Testis (tissue), 2 donors: ENCODE results near the gene HECA.

Experiments used
- POLR2A ChIP-seq: fragments of 450-650 bp; IDR thresholded peaks from one replicate; pipeline ENCODE4 v1.6.1; 2017; ENCODE audit warnings: antibody characterized with exemption, mild to moderate bottlenecking, moderate library complexity
- TF ChIP-seq, protein P1 (sequence below), 3 experiments: fragments of 450-650 bp in 2 of 3; fragments of 200-600 bp in 1 of 3; sonication (generic) in 1 of 3; IDR thresholded peaks; one replicate each; pipeline ENCODE4 v1.5.1; 2016 to 2019; ENCODE audit warnings: antibody characterized with exemption in 3 of 3, mild to moderate bottlenecking in 2 of 3, moderate library complexity in 1 of 3

DNA sequence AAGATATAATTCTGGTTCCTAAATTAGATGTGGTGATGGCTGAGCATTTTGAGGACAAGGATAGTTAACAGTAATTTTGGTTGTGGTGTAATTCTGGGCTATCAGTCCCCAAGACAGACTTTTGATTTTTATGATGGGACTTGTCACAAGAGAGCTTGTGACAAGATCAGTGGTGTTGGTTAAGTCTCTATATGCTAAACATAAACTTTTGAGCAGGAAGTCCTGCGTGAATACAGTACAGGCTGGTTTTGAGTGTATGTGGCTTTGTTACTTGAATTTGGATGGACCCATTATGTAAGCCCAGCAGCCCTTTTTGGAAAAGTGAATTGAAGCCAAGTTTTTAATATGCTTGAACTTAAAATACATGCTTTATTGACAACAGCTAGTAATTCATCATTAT lies 38.9 kb downstream of the HECA start:
- TF ChIP-seq, protein P1, sequence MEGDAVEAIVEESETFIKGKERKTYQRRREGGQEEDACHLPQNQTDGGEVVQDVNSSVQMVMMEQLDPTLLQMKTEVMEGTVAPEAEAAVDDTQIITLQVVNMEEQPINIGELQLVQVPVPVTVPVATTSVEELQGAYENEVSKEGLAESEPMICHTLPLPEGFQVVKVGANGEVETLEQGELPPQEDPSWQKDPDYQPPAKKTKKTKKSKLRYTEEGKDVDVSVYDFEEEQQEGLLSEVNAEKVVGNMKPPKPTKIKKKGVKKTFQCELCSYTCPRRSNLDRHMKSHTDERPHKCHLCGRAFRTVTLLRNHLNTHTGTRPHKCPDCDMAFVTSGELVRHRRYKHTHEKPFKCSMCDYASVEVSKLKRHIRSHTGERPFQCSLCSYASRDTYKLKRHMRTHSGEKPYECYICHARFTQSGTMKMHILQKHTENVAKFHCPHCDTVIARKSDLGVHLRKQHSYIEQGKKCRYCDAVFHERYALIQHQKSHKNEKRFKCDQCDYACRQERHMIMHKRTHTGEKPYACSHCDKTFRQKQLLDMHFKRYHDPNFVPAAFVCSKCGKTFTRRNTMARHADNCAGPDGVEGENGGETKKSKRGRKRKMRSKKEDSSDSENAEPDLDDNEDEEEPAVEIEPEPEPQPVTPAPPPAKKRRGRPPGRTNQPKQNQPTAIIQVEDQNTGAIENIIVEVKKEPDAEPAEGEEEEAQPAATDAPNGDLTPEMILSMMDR (IDR thresholded peaks at IDR 0.05) = no peak
- TF ChIP-seq POLR2A = no peak
